HepG2 (cell line): ENCODE results near the gene ARR3.

Experiments used
- ZBTB20 ChIP-seq: sonication (generic); formaldehyde crosslinking; IDR thresholded peaks from 2 replicates; pipeline ENCODE4 v1.8.1; 2023; ENCODE audit warnings: missing genetic modification reagents, low read depth, mild to moderate bottlenecking, borderline replicate concordance
- ZNF674 ChIP-seq: sonication (generic); formaldehyde crosslinking; IDR thresholded peaks from 2 replicates; pipeline ENCODE4 v1.5.0; 2020; ENCODE audit warnings: low read depth, mild to moderate bottlenecking, missing genetic modification reagents

DNA sequence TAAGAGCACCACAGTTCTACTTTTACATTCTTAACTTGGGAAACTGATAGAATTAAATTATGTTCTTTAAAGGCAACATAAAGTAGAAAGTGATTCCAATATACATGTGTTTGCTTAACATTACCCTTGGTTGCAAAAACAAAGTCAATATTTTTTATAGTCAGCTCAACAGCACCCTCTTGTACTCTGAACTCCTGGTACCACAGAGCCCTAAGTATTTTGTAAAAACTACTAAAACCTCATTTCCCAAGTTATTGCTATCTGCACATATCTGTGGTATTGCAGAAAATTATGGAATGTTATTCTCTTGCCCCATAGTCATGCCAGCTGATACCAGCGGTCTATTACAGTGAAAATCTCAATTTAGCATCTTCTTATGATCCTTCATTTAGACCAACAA is 24.7 kb downstream of the ARR3 start:
- TF ChIP-seq ZNF674 (CRISPR knock-in tag) (no peak), ZBTB20 (CRISPR knock-in tag) (no peak)
